RWPE1 (cell line): ENCODE results near the gene MGAT4B.

Experiments used
- CTCF ChIA-PET: fragments of 350-600 bp; sonication (Branson Sonifier 250); formaldehyde crosslinking; extraction: SDS; loops from one replicate; lab custom pipeline; 2021; lab: Yijun Ruan, JAX
- POLR2A ChIA-PET: fragments of 400-600 bp; formaldehyde crosslinking; extraction: SDS; loops from one replicate; lab custom pipeline; 2020; ENCODE audit warnings: antibody characterized with exemption; ENCODE audit not compliant: low non-redundant PET; lab: Yijun Ruan, JAX
- DNase-seq: peaks from one replicate; pipeline ENCODE4 v3.0.0; 2012; ENCODE audit warnings: low spot score
- H3K27ac ChIP-seq: fragments of 450-650 bp; 2 replicates; pipeline ENCODE4 v1.5.1; 2017
- TF ChIP-seq, protein P1 (sequence below): fragments of 450-650 bp; conservative IDR thresholded peaks from 2 replicates; pipeline ENCODE4 v1.5.1; 2017; ENCODE audit warnings: low read depth, mild to moderate bottlenecking

Gene MGAT4B

GRCh38 chr5:179800071-179800695 lies 6.5 kb downstream of the MGAT4B start:
- DNase-seq, result no peak
- CTCF ChIA-PET, result interaction anchor here (0.6 to 1.1 kb wide), 2 partner anchors 23 to 775 kb away, joined by 3 read pairs; no protein-coding TSS in a partner anchor

GRCh38 chr5:179799644-179799973 lies 7.1 kb downstream of the MGAT4B start:
- ChIA-PET CTCF (interaction anchor here (0.6 to 1.1 kb wide), 2 partner anchors 23 to 776 kb away, joined by 3 read pairs; no protein-coding TSS in a partner anchor), POLR2A (no interaction called here)
- DNase-seq, result no peak
- TF ChIP-seq, protein P1, sequence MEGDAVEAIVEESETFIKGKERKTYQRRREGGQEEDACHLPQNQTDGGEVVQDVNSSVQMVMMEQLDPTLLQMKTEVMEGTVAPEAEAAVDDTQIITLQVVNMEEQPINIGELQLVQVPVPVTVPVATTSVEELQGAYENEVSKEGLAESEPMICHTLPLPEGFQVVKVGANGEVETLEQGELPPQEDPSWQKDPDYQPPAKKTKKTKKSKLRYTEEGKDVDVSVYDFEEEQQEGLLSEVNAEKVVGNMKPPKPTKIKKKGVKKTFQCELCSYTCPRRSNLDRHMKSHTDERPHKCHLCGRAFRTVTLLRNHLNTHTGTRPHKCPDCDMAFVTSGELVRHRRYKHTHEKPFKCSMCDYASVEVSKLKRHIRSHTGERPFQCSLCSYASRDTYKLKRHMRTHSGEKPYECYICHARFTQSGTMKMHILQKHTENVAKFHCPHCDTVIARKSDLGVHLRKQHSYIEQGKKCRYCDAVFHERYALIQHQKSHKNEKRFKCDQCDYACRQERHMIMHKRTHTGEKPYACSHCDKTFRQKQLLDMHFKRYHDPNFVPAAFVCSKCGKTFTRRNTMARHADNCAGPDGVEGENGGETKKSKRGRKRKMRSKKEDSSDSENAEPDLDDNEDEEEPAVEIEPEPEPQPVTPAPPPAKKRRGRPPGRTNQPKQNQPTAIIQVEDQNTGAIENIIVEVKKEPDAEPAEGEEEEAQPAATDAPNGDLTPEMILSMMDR, result no peak
- H3K27ac ChIP-seq, result peak overlapping the region; percentile 86

More at GRCh38 chr5:179800071-179800695, 6.5 kb downstream of the MGAT4B start:
- H3K27ac ChIP-seq, result peak overlapping the region; percentile 86
- TF ChIP-seq, protein P1, result no peak
- POLR2A ChIA-PET, result no interaction called here

GRCh38 chr5:179798771-179799643 lies 7.7 kb downstream of the MGAT4B start:
- H3K27ac ChIP-seq, result peak overlapping the region; percentile 86
- no peak for DNase-seq
- POLR2A ChIA-PET, result no interaction called here

DNA sequence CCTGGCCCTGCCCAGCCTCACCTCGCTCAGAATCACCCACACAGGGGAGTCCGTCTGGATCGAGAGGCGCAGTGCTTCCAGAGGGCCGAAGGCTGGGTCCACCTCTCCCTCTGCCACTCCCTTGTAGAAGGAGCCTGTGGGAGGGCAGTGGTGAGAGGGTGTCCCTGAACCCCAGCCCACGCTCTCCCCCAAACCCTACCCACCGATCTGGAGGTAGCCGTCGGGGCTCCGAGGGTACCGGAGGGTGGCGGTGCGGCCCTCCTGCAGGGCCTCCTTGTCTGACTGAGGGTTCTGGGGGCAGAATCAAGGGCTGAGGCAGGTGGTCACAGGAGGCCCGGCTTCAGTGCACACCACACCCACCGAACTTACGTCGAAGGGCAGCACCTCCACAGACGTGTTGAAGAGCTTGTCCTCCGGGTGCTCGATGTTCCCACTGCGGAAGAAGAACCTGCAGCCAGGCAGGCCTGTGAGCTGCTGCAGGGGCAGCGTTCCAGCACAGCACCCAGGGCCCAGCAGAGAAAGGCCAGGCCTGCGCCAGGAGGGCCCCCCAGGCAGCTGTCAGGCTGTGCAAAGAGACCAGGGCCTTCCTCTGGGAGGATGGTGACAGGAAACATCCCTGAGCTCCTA lies 8.4 kb downstream of the MGAT4B start:
- TF ChIP-seq, protein P1, result no peak
- CTCF ChIA-PET, result interaction anchor here (0.7 to 7.0 kb wide), 3 partner anchors 35 to 56 kb away, joined by 3 to 39 read pairs (median 3); no protein-coding TSS in a partner anchor
- H3K27ac ChIP-seq, result peak overlapping the region; percentile 86
- POLR2A ChIA-PET, result no interaction called here
- DNase-seq, result no peak

More at GRCh38 chr5:179798771-179799643, 7.7 kb downstream of the MGAT4B start:
- CTCF ChIA-PET, result interaction anchor here (0.6 to 1.0 kb wide), 2 partner anchors 36 to 776 kb away, joined by 3 read pairs; no protein-coding TSS in a partner anchor
- TF ChIP-seq, protein P1, result no peak

GRCh38 chr5:179797741-179798140 lies 8.9 kb downstream of the MGAT4B start:
- TF ChIP-seq, protein P1, result no peak
- H3K27ac ChIP-seq, result peak overlapping the region; percentile 86
- POLR2A ChIA-PET, result no interaction called here
- no peak for DNase-seq
- CTCF ChIA-PET, result interaction anchor here (0.7 to 7.0 kb wide), 2 partner anchors 35 to 55 kb away, joined by 3 to 39 read pairs; no protein-coding TSS in a partner anchor
